Measurements from ENCODE around the gene MED13L. TPM values are rescaled to one million over a fixed set of nuclear protein-coding genes. Genes with fewer than 3 reads are reported as not detected.

The MED13L gene
- total RNA-seq (2014; rRNA removed; shearing (Covaris generic)) = 40.7 and 62.6 TPM in 2 replicates

- in situ Hi-C loops (cut with HindIII; ENCODE audit: low sequenced_read_pairs) = no loop called here
- peak; percentile 85 for DNase-seq (ENCODE audit: low spot score)
Observed at GRCh38 chr12:116277467-116278278, at the start of gene MED13L. MED13L (minus strand) TSS chr12:116277693; CDS start chr12:116277131, 562 bp downstream.

GRCh38 chr12:116325336-116325664 lies 47.8 kb upstream of the MED13L start:
- no peak for DNase-seq (ENCODE audit: low spot score)
- in situ Hi-C loops (cut with HindIII; ENCODE audit: low sequenced_read_pairs) = no loop called here

GRCh38 chr12:116324654-116325335 lies 47.3 kb upstream of the MED13L start:
- in situ Hi-C loops (cut with HindIII; ENCODE audit: low sequenced_read_pairs) = no loop called here
- DNase-seq (ENCODE audit: low spot score) = no peak

- DNase-seq (ENCODE audit: low spot score) = no peak
- in situ Hi-C loops (cut with HindIII; ENCODE audit: low sequenced_read_pairs) = no loop called here
Observed at GRCh38 chr12:116323406-116324386, 46.2 kb upstream of the MED13L start.

- in situ Hi-C loops (cut with HindIII; ENCODE audit: low sequenced_read_pairs) = no loop called here
- no peak for DNase-seq (ENCODE audit: low spot score)
Observed at GRCh38 chr12:116321913-116322312, 44.4 kb upstream of the MED13L start.

- no peak for DNase-seq (ENCODE audit: low spot score)
- in situ Hi-C loops (cut with HindIII; ENCODE audit: low sequenced_read_pairs) = no loop called here
Observed at GRCh38 chr12:116320791-116321217, 43.3 kb upstream of the MED13L start.

- in situ Hi-C loops (cut with HindIII; ENCODE audit: low sequenced_read_pairs) = no loop called here
Observed at GRCh38 chr12:116319898-116320621, 42.6 kb upstream of the MED13L start.

GRCh38 chr12:116319233-116319897 lies 41.9 kb upstream of the MED13L start:
- in situ Hi-C loops (cut with HindIII; ENCODE audit: low sequenced_read_pairs) = no loop called here
- no peak for DNase-seq (ENCODE audit: low spot score)

More at GRCh38 chr12:116319898-116320621, 42.6 kb upstream of the MED13L start:
- no peak for DNase-seq (ENCODE audit: low spot score)

GRCh38 chr12:116318576-116319232 lies 41.2 kb upstream of the MED13L start:
- peak; percentile 57 for DNase-seq (ENCODE audit: low spot score)
- in situ Hi-C loops (cut with HindIII; ENCODE audit: low sequenced_read_pairs) = no loop called here

- no peak for DNase-seq (ENCODE audit: low spot score)
- in situ Hi-C loops (cut with HindIII; ENCODE audit: low sequenced_read_pairs) = no loop called here
Observed at GRCh38 chr12:116317986-116318575, 40.6 kb upstream of the MED13L start.

- in situ Hi-C loops (cut with HindIII; ENCODE audit: low sequenced_read_pairs) = no loop called here
- no peak for DNase-seq (ENCODE audit: low spot score)
Observed at GRCh38 chr12:116317139-116317538, 39.6 kb upstream of the MED13L start.

GRCh38 chr12:116314477-116314876 lies 37.0 kb upstream of the MED13L start:
- in situ Hi-C loops (cut with HindIII; ENCODE audit: low sequenced_read_pairs) = no loop called here
- DNase-seq (ENCODE audit: low spot score) = no peak

GRCh38 chr12:116313194-116313927 lies 35.9 kb upstream of the MED13L start:
- peak; percentile 70 for DNase-seq (ENCODE audit: low spot score)
- in situ Hi-C loops (cut with HindIII; ENCODE audit: low sequenced_read_pairs) = no loop called here

- DNase-seq (ENCODE audit: low spot score) = no peak
- in situ Hi-C loops (cut with HindIII; ENCODE audit: low sequenced_read_pairs) = no loop called here
Observed at GRCh38 chr12:116310082-116310481, 32.6 kb upstream of the MED13L start.

GRCh38 chr12:116309343-116309742 lies 31.9 kb upstream of the MED13L start:
- DNase-seq (ENCODE audit: low spot score) = no peak
- in situ Hi-C loops (cut with HindIII; ENCODE audit: low sequenced_read_pairs) = no loop called here

- in situ Hi-C loops (cut with HindIII; ENCODE audit: low sequenced_read_pairs) = no loop called here
- DNase-seq (ENCODE audit: low spot score) = no peak
Observed at GRCh38 chr12:116308647-116309046, 31.2 kb upstream of the MED13L start.

GRCh38 chr12:116306968-116307367 lies 29.5 kb upstream of the MED13L start:
- in situ Hi-C loops (cut with HindIII; ENCODE audit: low sequenced_read_pairs) = no loop called here
- no peak for DNase-seq (ENCODE audit: low spot score)

Measured in G401 (cell line).